SK-N-SH treated with all-trans-retinoic acid at 6 μM for 48 hours (cell line): ENCODE data around the gene FAM110A.
"Not testable (repeated sequence)": the region's sequence is repeated elsewhere in the genome, so short reads cannot be mapped to it uniquely, and the experiment has no call there.

Experiments used
- ATAC-seq: fragments of 200-7000 bp; cut with Tn5 transposase; 3 replicates; pipeline ENCODE4 v1.9.1; 2020; ENCODE audit warnings: mild to moderate bottlenecking, moderate library complexity
- ARNTL ChIP-seq: fragments of 450-650 bp; formaldehyde crosslinking; IDR thresholded peaks from 2 replicates; pipeline ENCODE4 v1.5.0; 2020; ENCODE audit warnings: low read depth, mild to moderate bottlenecking, moderate library complexity, borderline replicate concordance
- BACH2 ChIP-seq: fragments of 250-450 bp; sonication (Bioruptor Pico); IDR thresholded peaks from 2 replicates; pipeline ENCODE4 v1.9.0; 2021; ENCODE audit warnings: mild to moderate bottlenecking, borderline replicate concordance
- CREB5 ChIP-seq: fragments of 250-450 bp; sonication (Bioruptor Pico); IDR thresholded peaks from 2 replicates; pipeline ENCODE4 v1.5.1; 2020; ENCODE audit warnings: low read depth, mild to moderate bottlenecking, moderate library complexity
- CSDC2 ChIP-seq: fragments of 250-450 bp; sonication (Bioruptor Pico); IDR thresholded peaks from 2 replicates; pipeline ENCODE4 v1.5.0; 2020; ENCODE audit warnings: mild to moderate bottlenecking, moderate library complexity
- CSRNP3 ChIP-seq: fragments of 250-450 bp; sonication (Bioruptor Pico); IDR thresholded peaks from 2 replicates; pipeline ENCODE4 v1.5.1; 2021; ENCODE audit warnings: mild to moderate bottlenecking, moderate library complexity
- ESRRG ChIP-seq: fragments of 250-450 bp; sonication (Bioruptor Pico); IDR thresholded peaks from 2 replicates; pipeline ENCODE4 v1.6.1; 2021; ENCODE audit warnings: mild to moderate bottlenecking
- GLIS3 ChIP-seq: fragments of 250-450 bp; sonication (Bioruptor Pico); IDR thresholded peaks from 2 replicates; pipeline ENCODE4 v1.5.0; 2020; ENCODE audit warnings: mild to moderate bottlenecking, moderate library complexity
- ISL1 ChIP-seq: fragments of 250-450 bp; sonication (Bioruptor Pico); IDR thresholded peaks from 2 replicates; pipeline ENCODE4 v2.1.2; 2022; ENCODE audit warnings: mild to moderate bottlenecking, moderate library complexity
- OSR1 ChIP-seq: fragments of 250-450 bp; sonication (Bioruptor Pico); IDR thresholded peaks from 2 replicates; pipeline ENCODE4 v1.8.0; 2022; ENCODE audit warnings: moderate library complexity, mild to moderate bottlenecking, inconsistent platforms
- PATZ1 ChIP-seq: fragments of 250-450 bp; sonication (Bioruptor Pico); IDR thresholded peaks from 2 replicates; pipeline ENCODE4 v1.8.0; 2020; ENCODE audit warnings: mild to moderate bottlenecking, moderate library complexity, borderline replicate concordance
- POU6F1 ChIP-seq: fragments of 250-450 bp; sonication (Bioruptor Pico); IDR thresholded peaks from 2 replicates; pipeline ENCODE4 v1.8.0; 2021; ENCODE audit warnings: low read depth, mild to moderate bottlenecking, moderate library complexity, borderline replicate concordance
- PPARA ChIP-seq: fragments of 250-450 bp; sonication (Bioruptor Pico); IDR thresholded peaks from 2 replicates; pipeline ENCODE4 v1.5.0; 2020; ENCODE audit warnings: mild to moderate bottlenecking, borderline replicate concordance
- RARB ChIP-seq: fragments of 250-450 bp; sonication (Bioruptor Pico); IDR thresholded peaks from 2 replicates; pipeline ENCODE4 v1.8.0; 2021; ENCODE audit warnings: mild to moderate bottlenecking, moderate library complexity
- SNAI2 ChIP-seq: fragments of 250-450 bp; sonication (Bioruptor Pico); IDR thresholded peaks from 2 replicates; pipeline ENCODE4 v1.5.0; 2020; ENCODE audit warnings: mild to moderate bottlenecking, moderate library complexity
- TCF4 ChIP-seq: fragments of 250-450 bp; sonication (Bioruptor Pico); IDR thresholded peaks from 2 replicates; pipeline ENCODE4 v1.8.0; 2021; ENCODE audit warnings: mild to moderate bottlenecking, moderate library complexity, borderline replicate concordance
- TOX ChIP-seq: fragments of 250-450 bp; sonication (Bioruptor Pico); IDR thresholded peaks from 2 replicates; pipeline ENCODE4 v1.8.0; 2021; ENCODE audit warnings: mild to moderate bottlenecking, moderate library complexity, borderline replicate concordance
- TSHZ2 ChIP-seq: fragments of 250-450 bp; sonication (Bioruptor Pico); IDR thresholded peaks from 2 replicates; pipeline ENCODE4 v1.5.0; 2020; ENCODE audit warnings: mild to moderate bottlenecking, moderate library complexity
- ZC3H10 ChIP-seq: fragments of 250-450 bp; sonication (Bioruptor Pico); IDR thresholded peaks from 2 replicates; pipeline ENCODE4 v1.5.1; 2021; ENCODE audit warnings: mild to moderate bottlenecking, moderate library complexity
- ZFP30 ChIP-seq: fragments of 450-650 bp; formaldehyde crosslinking; IDR thresholded peaks from 2 replicates; pipeline ENCODE4 v1.5.0; 2022; ENCODE audit warnings: mild to moderate bottlenecking, moderate library complexity
- ZNF565 ChIP-seq: fragments of 450-650 bp; formaldehyde crosslinking; conservative IDR thresholded peaks from 2 replicates; pipeline ENCODE4 v1.5.0; 2020; ENCODE audit warnings: low read depth, mild to moderate bottlenecking, moderate library complexity
- ZNF70 ChIP-seq: fragments of 450-650 bp; formaldehyde crosslinking; IDR thresholded peaks from 2 replicates; pipeline ENCODE4 v1.5.0; 2020; ENCODE audit warnings: mild to moderate bottlenecking, moderate library complexity

FAM110A gene

GRCh38 chr20:796921-797320, 36.6 kb upstream of the FAM110A start:
- no peak for TF ChIP-seq GLIS3
- TF ChIP-seq OSR1 = no peak
- TF ChIP-seq PATZ1 = no peak
- no peak for TF ChIP-seq RARB (CRISPR knock-in tag)
- TF ChIP-seq PPARA (CRISPR knock-in tag) = no peak
- TF ChIP-seq ARNTL (CRISPR knock-in tag) = no peak
- no peak for TF ChIP-seq CSRNP3 (CRISPR knock-in tag)
- TF ChIP-seq CREB5 (CRISPR knock-in tag) = no peak
- TF ChIP-seq, all 23 proteins: peak for 0
- ATAC-seq = no peak

- ATAC-seq = not testable (repeated sequence)
Measured at GRCh38 chr20:798746-799145, 34.8 kb upstream of the FAM110A start.

GRCh38 chr20:800026-800425, 33.5 kb upstream of the FAM110A start:
- ATAC-seq = not testable (repeated sequence)

- no peak for ATAC-seq
- TF ChIP-seq ZNF565 (CRISPR knock-in tag) = no peak
- no peak for TF ChIP-seq ISL1 (CRISPR knock-in tag)
- TF ChIP-seq ZC3H10 = no peak
- no peak for TF ChIP-seq TOX
- no peak for TF ChIP-seq BACH2 (CRISPR knock-in tag)
- no peak for TF ChIP-seq PATZ1
- TF ChIP-seq TSHZ2 (CRISPR knock-in tag) = no peak
- no peak for TF ChIP-seq PPARA (CRISPR knock-in tag)
- TF ChIP-seq CSDC2 (CRISPR knock-in tag) = no peak
- TF ChIP-seq RARB (CRISPR knock-in tag) = no peak
- no peak for TF ChIP-seq ARNTL (CRISPR knock-in tag)
- no peak for TF ChIP-seq ESRRG (CRISPR knock-in tag)
- TF ChIP-seq TCF4 (CRISPR knock-in tag) = no peak
- no peak for TF ChIP-seq SNAI2
- no peak for TF ChIP-seq ZFP30 (CRISPR knock-in tag)
- TF ChIP-seq POU6F1 (CRISPR knock-in tag) = no peak
- TF ChIP-seq ZNF70 (CRISPR knock-in tag) = no peak
Measured at GRCh38 chr20:801678-802077, 31.8 kb upstream of the FAM110A start.
